ENCODE results near the gene GLIS1. TPM values are rescaled to one million over a fixed set of nuclear protein-coding genes. Genes with fewer than 3 reads are reported as not detected.

Gene GLIS1
- total and polyA plus RNA-seq, 2 donors (not counting 3 experiments of a cell fraction or from before 2014, with no cell fraction given), result not detected

DNA sequence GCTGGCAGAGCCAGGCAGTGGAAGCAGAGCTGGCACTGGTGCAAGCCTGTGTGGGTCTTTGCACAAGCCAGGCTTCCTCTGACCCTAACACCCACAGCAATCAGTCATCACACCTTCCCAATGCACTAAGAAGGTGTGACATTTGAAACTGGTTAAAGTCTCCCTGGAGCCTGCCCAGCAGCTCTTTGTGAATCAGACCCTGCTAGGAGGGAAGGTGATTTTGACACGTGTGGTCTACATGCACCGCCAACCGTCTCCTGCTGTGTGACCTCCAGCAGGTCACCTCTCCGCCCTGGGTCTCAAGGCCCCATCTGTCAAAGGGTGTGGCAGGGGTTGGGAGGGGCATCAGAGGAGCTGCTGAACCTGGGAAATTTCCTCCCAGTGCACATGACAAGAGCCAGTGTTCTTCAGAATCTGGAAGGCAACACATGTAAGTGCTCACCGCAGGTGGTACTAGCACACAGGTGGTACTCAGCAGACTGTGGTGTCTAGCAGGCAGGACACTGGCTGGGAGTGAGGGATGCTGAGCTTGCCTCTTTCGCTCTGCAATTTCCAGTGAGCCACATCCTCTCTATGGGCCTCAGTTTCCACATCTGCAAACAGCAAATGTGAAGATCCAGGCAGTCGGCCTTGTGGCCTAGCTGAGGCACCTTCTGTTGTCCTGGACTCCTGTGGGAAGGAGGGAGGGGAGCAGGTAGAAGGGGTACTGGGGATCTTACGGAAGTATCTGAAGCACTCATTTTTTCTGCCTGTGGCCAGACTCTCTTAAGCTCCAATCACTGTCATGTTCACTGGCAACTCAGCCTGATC is 156.5 kb downstream of the GLIS1 start:
- CTCF ChIA-PET, result interaction anchor here (1.1 to 2.1 kb wide), 2 partner anchors 11 to 12 kb away, joined by 3 to 5 read pairs; no protein-coding TSS in a partner anchor

More for the DNA sequence above, 156.5 kb downstream of the GLIS1 start:
- Histone ChIP-seq H4K20me1 (replicated peaks; ENCODE audit: control insufficient read depth, extremely low read depth, insufficient read depth, low read length) (no peaks in the 10 kb centered on the region), H3K4me3 (replicated peaks in 1 of 3; ENCODE audit: insufficient read depth in 1 of 3, low read depth in 1 of 3, low read length in 3 of 3) (no peak overlapping the region), H3K4me1 (ENCODE audit: control insufficient read depth, extremely low read depth, insufficient read depth, low read length) (no peaks in the 10 kb centered on the region), H2AFZ (ENCODE audit: low read depth, low read length) (no peak overlapping the region), H3K9ac (replicated peaks; ENCODE audit: extremely low read depth, insufficient read depth, low read length) (no peak overlapping the region), H3K27me3 (ENCODE audit: control insufficient read depth in 2 of 2, insufficient read depth in 2 of 2, low read length in 2 of 2) (peaks cover 4 to 5% of the 10 kb centered on the region in 2 experiments), H3K79me2 (ENCODE audit: control insufficient read depth, insufficient read depth, low read length) (no peaks in the 10 kb centered on the region), H3K36me3 (ENCODE audit: control insufficient read depth in 2 of 2, extremely low read depth in 1 of 2, insufficient read depth in 2 of 2, low read length in 2 of 2) (no peaks in the 10 kb centered on the region), H3K9me3 (replicated peaks; ENCODE audit: control insufficient read depth, insufficient read depth, low read length) (no peaks in the 10 kb centered on the region), H3K27ac (ENCODE audit: insufficient read depth, low read depth, low read length) (no peak overlapping the region), H3K9me1 (replicated peaks; ENCODE audit: control insufficient read depth, extremely low read depth, insufficient read depth, low read length) (no peaks in the 10 kb centered on the region), H3K4me2 (ENCODE audit: insufficient read depth, low read length) (no peak overlapping the region)
- intact Hi-C loops (cut with micrococcal nuclease), result no loop called here
- TF ChIP-seq JUN (IDR thresholded peaks at IDR 0.05; ENCODE audit: borderline replicate concordance, insufficient read depth, insufficient read length, low read depth) (no peak), CTCF (IDR thresholded peaks at IDR 0.05; ENCODE audit: extremely low read depth in 1 of 2, insufficient read depth in 1 of 2, low read depth in 1 of 2, low read length in 2 of 2) (no peak), GATA2 (IDR thresholded peaks at IDR 0.05; ENCODE audit: insufficient read depth, insufficient read length, low read depth, low read length) (no peak), EZH2 (IDR thresholded peaks at IDR 0.05; ENCODE audit: borderline replicate concordance, low read depth, low read length, severe bottlenecking) (no peak), FOS (IDR thresholded peaks at IDR 0.05; ENCODE audit: borderline replicate concordance, insufficient read depth, low read length) (no peak), MYC (IDR thresholded peaks at IDR 0.05; ENCODE audit: low read depth, low read length) (no peak), POLR2AphosphoS5 (IDR thresholded peaks at IDR 0.05; ENCODE audit: insufficient read depth, low read depth, low read length) (no peak), POLR2A (IDR thresholded peaks at IDR 0.05; ENCODE audit: low read depth, low read length) (no peak)
- TF ChIP-seq, protein P1, sequence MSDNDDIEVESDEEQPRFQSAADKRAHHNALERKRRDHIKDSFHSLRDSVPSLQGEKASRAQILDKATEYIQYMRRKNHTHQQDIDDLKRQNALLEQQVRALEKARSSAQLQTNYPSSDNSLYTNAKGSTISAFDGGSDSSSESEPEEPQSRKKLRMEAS (IDR thresholded peaks at IDR 0.05; ENCODE audit: insufficient read depth, insufficient read length), result no peak
- FAIRE-seq, result no peak
- POLR2A ChIA-PET, result no interaction called here
- dilution Hi-C loops (cut with MboI; ENCODE audit: extremely low pct_ligation_motif_present, low sequenced_read_pairs), result no loop called here
- no TSS peak for BruUV-seq (replicated peaks)
- DNase-seq (ENCODE audit: low read depth, low spot score), result no peak
